Measurements from ENCODE around the gene CAB39. TPM values are rescaled to one million over a fixed set of nuclear protein-coding genes. Genes with fewer than 3 reads are reported as not detected.

Gene CAB39
- total RNA-seq, 1 experiment from 2014 or later, result 34.2 TPM

DNA sequence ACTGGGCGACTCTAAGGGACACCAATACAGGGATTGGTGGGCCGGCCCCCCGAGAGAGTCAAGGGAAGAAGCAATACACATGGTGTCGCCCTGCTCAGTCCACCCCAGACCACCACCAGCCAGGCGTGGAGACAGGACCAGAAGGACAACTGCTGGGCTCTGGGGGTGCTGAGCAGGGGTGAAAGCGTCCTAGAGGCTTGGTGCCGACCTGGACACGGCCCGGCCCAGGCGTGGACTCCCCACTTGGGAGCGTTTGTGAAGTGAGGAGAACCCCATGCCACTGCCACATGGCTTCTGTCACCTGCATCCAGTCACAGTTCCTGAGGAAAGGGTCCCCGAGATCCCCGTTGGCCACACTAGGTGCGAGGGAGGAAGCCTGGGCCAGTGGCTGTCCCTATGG is 116.7 kb downstream of the CAB39 start:
- no peaks in the 10 kb centered on the region for H3K36me3 ChIP-seq
- H3K27me3 ChIP-seq, result peaks cover 4% of the 10 kb centered on the region; the same call in 1 of the 2 replicates
- H3K4me3 ChIP-seq, result no peak overlapping the region

DNA sequence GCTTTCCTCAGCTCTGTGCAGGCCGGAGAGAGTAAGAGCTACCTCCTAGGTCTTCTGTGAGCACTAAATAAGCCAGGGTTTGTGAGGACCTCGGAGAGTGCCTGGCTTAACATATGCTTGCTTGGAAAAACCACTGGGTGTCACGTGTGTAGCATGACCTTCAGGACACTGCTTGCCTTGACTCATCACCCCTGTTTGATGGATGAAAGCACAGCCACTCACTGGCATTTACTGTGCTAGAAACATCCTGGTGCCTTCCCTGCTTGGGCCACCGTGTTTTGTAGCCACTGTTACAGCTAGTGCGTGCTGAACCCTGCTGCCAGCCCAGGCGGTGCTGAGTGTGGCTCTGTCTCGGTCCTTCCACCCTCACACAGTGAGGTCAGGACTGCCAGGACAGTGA is 117.3 kb downstream of the CAB39 start:
- Histone ChIP-seq H3K36me3 (no peaks in the 10 kb centered on the region), H3K9me3 (0 out of 2 replicates have a peak, but pooled peaks cover 2% of the 10 kb centered on the region), H3K27me3 (peaks cover 4% of the 10 kb centered on the region; the same call in 1 of the 2 replicates), H3K4me3 (no peak overlapping the region)
- no peak for DNase-seq

More for the DNA sequence above, 116.7 kb downstream of the CAB39 start:
- no peak for DNase-seq
- 0 out of 2 replicates have a peak, but pooled peaks cover 2% of the 10 kb centered on the region for H3K9me3 ChIP-seq

DNA sequence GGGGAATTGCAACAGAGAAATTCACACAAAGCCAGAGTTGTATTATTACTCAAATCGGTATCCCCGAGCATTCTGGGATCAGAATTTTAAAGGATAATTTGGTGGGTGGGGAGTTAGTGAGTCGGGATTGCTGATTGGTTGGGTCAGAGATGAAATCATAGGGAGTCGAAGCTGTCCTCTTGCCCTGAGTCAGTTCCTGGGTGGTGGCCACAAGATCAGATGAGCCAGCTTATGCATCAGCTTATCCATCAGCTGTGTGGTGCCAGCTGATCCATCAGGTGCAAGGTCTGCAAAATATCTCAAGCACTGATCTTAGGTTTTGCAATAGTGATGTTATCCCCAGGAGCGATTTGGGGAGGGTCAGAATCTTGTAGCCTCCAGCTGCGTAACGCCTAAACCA is 117.8 kb downstream of the CAB39 start:
- no peak for DNase-seq
- Histone ChIP-seq H3K4me3 (no peak overlapping the region), H3K9me3 (0 out of 2 replicates have a peak, but pooled peaks cover 2% of the 10 kb centered on the region), H3K36me3 (no peaks in the 10 kb centered on the region), H3K27me3 (peaks cover 2% of the 10 kb centered on the region; the same call in 1 of the 2 replicates)

DNA sequence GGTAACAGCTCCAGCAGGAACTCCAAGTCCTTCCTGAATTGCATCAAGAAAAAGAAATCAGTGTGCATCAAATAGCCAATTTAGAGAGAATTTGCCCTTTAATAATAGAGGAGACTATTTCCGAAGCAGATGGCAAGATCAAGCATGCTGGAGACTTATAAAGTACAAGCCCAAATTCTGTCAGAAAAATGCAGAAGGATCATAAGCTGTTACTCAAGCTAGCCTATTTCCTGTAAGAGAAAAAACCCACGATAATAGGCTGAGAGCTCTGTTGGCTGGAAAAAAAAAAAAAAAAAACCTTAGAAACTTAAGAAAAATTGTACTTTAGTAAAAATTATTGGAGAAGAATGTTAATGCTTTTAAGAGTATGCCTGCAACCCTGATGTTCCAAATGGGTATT is 127.7 kb downstream of the CAB39 start:
- DNase-seq, result no peak
- 0 out of 2 replicates have a peak, but pooled peaks cover 4% of the 10 kb centered on the region for H3K9me3 ChIP-seq

DNA sequence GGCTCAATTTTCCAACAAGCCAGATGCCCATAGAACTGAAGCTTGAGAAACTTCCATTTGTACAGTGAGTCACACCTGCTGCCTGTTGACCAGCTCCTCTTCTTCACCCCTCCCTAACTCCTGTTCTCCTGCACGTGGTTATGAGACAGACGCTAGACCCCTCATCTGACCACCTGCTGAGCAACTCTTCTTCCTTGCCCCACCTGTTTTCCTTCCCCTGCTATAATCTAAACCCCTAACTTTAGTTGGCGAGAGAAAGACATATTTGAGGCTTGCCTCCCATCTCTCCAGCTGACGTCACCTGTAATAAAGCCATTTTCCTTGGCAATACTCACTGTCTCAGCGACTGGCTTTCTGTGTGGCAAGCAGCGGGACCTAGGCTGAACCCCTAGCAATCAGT is 129.8 kb downstream of the CAB39 start:
- DNase-seq, result peak; percentile 23
- Histone ChIP-seq H3K4me3 (no peak overlapping the region), H3K9me3 (0 out of 2 replicates have a peak, but pooled peaks cover 4% of the 10 kb centered on the region), H3K27me3 (no peaks in the 10 kb centered on the region), H3K36me3 (no peaks in the 10 kb centered on the region)

More for the DNA sequence above, 127.7 kb downstream of the CAB39 start:
- H3K4me3 ChIP-seq, result no peak overlapping the region
- H3K27me3 ChIP-seq, result no peaks in the 10 kb centered on the region
- H3K36me3 ChIP-seq, result no peaks in the 10 kb centered on the region

DNA sequence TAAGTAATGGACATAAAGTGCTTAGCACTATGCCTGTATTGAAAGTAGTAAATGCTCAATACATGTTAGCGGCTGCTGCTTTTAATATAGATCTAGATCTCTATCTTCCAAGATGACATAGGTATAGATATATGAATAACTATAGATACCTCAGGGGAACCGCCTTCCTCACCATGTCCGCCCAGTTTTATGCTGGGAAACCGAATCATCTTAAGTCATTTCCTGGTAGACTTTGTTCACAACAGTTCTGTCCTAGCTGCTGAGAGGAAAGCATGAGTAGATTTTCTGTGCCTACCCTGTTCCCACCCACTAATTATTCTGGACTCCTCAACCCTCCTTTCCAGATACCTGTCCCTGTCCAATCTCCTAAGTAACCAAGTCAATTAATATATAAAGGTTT is 130.5 kb downstream of the CAB39 start:
- Histone ChIP-seq H3K9me3 (0 out of 2 replicates have a peak, but pooled peaks cover 4% of the 10 kb centered on the region), H3K4me3 (no peak overlapping the region), H3K36me3 (no peaks in the 10 kb centered on the region), H3K27me3 (no peaks in the 10 kb centered on the region)
- no peak for DNase-seq

DNA sequence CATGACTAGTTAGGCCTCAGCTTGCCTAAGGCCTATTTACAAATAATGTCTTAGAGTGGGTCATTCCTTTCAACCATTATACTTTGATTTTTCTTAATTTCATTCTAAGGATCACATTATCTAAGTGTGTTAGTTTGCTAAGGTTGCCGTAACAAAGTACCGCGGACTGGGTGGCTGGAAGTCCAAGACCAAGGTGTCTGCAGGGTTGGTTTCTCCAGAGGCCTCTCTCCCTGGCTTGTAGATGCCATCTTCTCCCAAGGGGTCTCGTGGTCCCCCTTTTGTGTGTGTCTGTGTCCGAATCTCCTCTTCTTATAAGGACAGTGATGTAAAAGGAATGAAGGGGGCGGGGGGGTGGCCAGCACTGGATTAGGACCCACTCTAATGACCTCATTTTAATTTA is 133.7 kb downstream of the CAB39 start:
- no peaks in the 10 kb centered on the region for H3K27me3 ChIP-seq
- no peaks in the 10 kb centered on the region for H3K36me3 ChIP-seq
- no peak for DNase-seq
- H3K4me3 ChIP-seq, result no peak overlapping the region
- no peaks in the 10 kb centered on the region for H3K9me3 ChIP-seq

DNA sequence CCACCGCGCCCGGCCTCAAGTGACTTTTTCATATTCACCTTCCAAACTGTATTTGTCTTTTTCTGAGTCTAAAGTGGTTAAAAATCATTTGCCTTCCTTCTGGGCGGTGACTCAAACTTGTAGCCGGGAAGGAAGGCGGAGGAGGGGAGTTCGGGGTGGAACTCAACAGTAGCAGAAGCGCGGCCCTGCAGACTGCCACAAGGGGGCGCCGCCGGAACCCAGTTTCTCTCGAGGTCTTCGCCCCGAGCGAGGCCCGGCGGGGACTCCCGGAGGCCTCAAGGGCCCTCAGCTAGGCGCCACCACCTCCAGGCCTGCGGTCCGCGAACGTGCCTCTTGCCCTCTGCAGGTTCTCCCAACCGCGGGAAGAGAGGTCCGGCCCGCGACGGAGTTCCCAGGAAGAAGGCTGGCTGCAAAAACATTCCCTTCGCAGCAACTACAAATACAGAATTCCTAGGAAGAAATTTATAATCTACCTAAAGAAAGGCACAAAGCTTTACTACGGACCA is 135.3 kb downstream of the CAB39 start:
- Histone ChIP-seq H3K27me3 (peaks cover 8% of the 10 kb centered on the region), H3K36me3 (no peaks in the 10 kb centered on the region), H3K9me3 (0 out of 2 replicates have a peak, but pooled peaks cover 2% of the 10 kb centered on the region), H3K4me3 (no peak overlapping the region)
- peak; percentile 89 for DNase-seq

DNA sequence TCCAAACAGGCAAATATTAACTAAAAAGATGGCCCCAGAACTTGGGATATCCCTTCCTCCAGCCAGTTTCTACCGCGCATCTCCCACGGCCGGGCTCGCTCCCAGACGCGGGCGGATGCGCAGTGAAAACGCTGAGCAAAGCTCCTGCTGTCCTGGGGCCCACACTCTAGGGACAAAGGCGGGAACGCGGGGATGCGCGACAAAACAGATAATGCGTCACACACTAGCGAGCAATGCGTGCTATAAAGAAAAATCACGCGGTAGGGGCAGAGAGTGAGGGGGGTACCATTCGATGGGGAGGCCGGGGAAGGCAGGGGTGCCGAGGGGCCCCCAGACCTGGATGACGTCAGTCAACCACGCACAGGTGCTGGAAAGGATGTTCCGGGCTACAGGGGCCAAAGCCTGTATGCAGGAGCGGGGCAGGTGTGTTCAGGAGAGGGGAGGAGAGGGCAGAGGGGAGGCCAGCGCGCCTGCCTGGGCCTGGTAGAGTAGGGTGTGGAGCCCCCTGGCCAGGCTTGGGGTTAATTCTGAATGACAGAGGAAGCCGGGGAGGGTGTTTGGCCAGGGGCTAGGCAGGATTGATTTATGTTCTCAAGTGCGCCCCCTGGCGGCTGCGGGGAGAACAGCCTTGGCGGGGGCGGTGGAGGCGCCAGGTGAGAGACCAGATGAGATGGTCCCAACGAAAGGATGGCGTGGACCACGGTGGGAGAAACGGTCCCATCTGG is 137.2 kb downstream of the CAB39 start:
- peak; percentile 15 for DNase-seq
- 0 out of 2 replicates have a peak, but pooled peaks cover 2% of the 10 kb centered on the region for H3K9me3 ChIP-seq
- H3K27me3 ChIP-seq, result peaks cover 21% of the 10 kb centered on the region
- H3K4me3 ChIP-seq, result no peak overlapping the region
- H3K36me3 ChIP-seq, result no peaks in the 10 kb centered on the region

DNA sequence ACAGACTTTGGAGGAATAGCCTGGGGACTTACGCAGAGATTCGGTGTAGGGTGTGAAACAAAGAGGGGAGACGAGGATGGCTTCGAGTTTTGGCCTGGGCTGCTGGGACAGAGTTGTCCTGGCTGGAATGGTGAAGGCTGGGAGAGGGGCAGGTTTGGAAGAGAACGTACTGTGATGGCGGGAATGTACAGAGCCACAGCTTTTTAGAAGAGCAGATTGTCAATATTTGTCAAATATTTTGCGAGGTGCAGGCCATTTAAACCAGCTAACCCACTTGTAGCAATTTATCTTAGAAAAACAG is 137.7 kb downstream of the CAB39 start:
- Histone ChIP-seq H3K9me3 (0 out of 2 replicates have a peak, but pooled peaks cover 2% of the 10 kb centered on the region), H3K4me3 (no peak overlapping the region), H3K36me3 (no peaks in the 10 kb centered on the region), H3K27me3 (peaks cover 22% of the 10 kb centered on the region)
- DNase-seq, result no peak

DNA sequence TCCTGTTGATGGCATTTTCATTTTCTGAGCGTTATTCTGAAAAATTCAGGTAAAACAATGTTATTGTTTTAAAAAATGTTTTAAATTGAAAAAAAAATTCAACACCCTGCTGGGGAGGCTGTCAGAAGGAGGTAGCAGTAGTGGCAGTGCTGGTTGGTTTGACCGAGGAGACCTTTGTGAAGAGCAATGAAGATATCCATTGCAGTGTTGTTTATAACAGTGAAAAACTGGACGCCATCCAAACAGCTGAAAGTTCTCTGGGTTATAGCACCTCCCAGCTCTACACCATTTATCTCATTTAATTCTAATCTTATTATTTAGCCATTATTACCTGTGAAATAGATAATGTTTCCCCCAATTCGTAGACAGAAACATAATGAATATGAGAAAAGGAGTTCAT is 139.5 kb downstream of the CAB39 start:
- Histone ChIP-seq H3K4me3 (no peak overlapping the region), H3K27me3 (peaks cover 32% of the 10 kb centered on the region), H3K36me3 (no peaks in the 10 kb centered on the region), H3K9me3 (0 out of 2 replicates have a peak, but pooled peaks cover 2% of the 10 kb centered on the region)
- no peak for DNase-seq

DNA sequence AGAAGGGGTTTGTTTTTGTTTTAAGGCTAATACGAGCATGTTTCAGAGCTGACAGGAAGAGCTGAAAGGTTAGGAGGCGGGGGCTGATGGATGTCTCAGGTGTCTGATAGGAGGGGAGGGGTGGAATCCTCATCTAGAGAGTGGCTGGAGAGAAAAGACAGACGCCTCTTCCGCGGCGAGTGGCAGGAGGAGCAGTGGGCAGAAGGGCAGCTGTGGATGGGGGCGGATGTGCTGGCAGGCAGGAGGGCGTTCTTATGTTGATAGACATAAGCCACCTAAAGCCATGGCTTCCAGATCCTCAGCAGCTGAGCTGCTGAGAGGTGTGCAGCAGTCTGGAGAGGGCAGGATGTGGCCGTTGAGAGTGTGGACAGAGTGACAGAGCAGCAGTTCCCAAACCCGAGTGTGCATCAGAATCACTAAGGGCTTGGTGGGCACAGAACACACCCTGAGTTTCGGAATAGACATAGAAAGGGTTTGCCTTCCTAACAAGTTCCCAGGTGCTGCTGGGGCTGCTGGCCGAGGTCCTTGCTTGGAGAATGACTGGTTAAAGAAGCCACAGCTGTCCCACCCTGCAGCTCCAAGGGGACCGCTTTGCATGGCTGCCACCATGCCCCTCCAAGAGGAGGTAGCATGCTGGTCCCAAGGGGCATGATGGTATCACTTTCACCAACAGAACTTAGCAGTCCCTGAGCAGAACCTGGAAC is 149.1 kb downstream of the CAB39 start:
- H3K4me3 ChIP-seq, result no peak overlapping the region
- H3K36me3 ChIP-seq, result no peaks in the 10 kb centered on the region
- DNase-seq, result no peak
- H3K27me3 ChIP-seq, result peaks cover 25% of the 10 kb centered on the region
- no peaks in the 10 kb centered on the region; the same call in 1 of the 2 replicates for H3K9me3 ChIP-seq

DNA sequence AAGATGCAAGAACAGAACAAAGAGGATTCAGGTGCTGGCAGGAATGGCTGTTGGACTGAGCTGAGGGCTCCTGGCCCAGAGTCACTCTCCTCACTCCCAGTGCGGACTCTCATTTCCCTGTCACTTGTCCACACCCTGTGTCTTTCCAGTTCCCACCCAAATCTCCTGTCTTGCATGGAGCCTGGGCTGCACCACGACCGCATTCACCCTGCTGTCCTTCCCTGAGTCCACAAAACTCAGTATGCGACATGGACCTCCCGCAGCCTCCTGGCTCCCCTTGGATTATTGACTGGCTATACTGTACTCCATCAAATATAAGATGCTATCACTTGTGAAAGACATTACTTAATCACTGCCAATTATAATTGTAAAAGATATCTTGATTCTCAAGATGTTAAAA is 149.7 kb downstream of the CAB39 start:
- Histone ChIP-seq H3K9me3 (no peaks in the 10 kb centered on the region; the same call in 1 of the 2 replicates), H3K36me3 (no peaks in the 10 kb centered on the region), H3K4me3 (no peak overlapping the region), H3K27me3 (peaks cover 25% of the 10 kb centered on the region)
- DNase-seq, result no peak

DNA sequence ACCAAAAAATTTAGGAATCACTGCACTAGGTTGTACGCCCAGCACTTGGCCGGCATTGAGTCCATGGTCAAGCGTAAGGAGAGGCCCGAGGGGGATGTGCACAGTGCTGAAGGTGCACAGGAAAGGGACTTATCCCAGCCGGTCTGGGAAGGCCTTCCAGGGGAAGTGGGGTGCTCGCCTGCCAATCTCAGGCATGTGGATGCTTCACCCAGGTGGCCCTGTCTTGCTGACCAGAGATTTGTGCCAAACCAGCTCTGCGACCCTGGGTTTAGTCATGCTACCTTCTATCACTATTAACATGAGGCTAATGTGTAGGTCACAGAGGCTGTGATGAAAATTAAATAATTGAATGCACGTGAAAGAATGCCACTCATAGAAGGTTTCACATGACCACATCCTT is 150.4 kb downstream of the CAB39 start:
- Histone ChIP-seq H3K9me3 (no peaks in the 10 kb centered on the region; the same call in 1 of the 2 replicates), H3K27me3 (peaks cover 22% of the 10 kb centered on the region), H3K36me3 (no peaks in the 10 kb centered on the region), H3K4me3 (no peak overlapping the region)
- no peak for DNase-seq

DNA sequence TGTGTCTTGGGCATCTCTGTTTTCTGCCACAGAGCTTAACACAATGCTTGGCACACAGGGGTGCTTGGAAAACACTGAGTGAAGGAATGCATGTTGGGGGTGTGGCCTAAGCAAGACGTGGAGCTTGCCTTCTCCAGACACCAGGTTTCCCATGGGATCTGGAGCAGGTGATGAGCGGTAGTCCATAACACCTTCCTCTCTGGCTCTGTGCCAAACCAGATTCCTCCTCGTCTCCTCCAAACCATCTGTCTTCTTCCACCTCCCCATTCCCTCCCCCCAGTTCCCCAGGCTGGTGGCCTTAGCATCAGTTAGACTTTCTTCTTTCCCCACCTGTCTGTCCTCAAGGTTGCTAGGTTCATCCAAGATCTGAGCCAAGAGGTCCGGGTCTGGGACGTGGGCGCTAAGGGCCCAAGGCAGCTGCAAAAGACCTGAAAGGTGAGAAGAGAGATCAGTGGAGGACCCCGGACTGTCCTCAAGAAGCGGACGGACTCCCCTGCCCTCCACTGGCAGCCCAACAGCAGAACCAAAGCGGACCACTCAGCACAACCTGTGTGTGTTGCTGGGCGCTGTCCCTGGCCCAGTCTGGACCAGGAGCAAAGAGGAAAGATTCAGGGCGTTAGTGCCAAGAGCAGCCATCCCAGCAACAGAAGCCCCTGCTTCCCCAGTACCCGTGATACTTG is 150.9 kb downstream of the CAB39 start:
- H3K27me3 ChIP-seq, result peaks cover 17% of the 10 kb centered on the region
- DNase-seq, result no peak

DNA sequence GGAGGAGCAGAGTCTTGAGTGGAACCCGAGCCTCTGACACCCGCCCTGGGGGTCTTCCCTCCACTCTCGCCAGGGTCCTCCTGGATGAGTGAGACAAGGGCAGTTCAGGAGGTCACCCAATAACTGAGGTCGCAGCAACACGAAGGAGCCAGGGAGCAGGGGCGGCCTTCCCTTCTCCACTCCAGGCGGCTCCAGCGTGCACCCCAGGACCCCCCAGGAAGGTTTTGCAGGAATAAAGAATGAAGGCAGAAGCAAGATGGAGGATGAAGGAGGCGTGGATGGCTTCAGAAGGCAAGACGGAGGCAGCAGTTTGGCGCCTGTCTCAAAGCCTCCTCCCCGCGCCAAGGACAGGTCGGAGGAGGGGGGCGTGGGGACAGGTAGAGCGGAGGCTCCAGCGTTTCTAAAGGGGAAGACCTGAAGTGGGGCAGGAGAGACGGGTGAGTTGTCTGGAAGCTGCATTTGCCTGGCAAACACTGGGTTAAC is 151.5 kb downstream of the CAB39 start:
- H3K36me3 ChIP-seq, result no peaks in the 10 kb centered on the region
- DNase-seq, result no peak

More for the DNA sequence above, 150.9 kb downstream of the CAB39 start:
- Histone ChIP-seq H3K4me3 (no peak overlapping the region), H3K36me3 (no peaks in the 10 kb centered on the region), H3K9me3 (no peaks in the 10 kb centered on the region; the same call in 1 of the 2 replicates)

More for the DNA sequence above, 151.5 kb downstream of the CAB39 start:
- Histone ChIP-seq H3K27me3 (peaks cover 14% of the 10 kb centered on the region), H3K9me3 (no peaks in the 10 kb centered on the region), H3K4me3 (peak overlapping the region; percentile 64)

All from MG63 (cell line).